Coronary artery (tissue), 2 donors: ENCODE measurements around the gene FHIT.

Experiments
- DNase-seq: peaks from one replicate; pipeline ENCODE4 v3.0.0-alpha.2; 2017; ENCODE audit warnings: low spot score
- H3K27ac ChIP-seq, 2 donors: fragments of 200-600 bp; sonication (generic); one replicate each; pipeline ENCODE4 v1.5.1; 2016 to 2019
- H3K4me3 ChIP-seq: fragments of 200-600 bp; sonication (generic); 2 replicates; pipeline ENCODE4 v1.5.1; 2016; ENCODE audit warnings: mild to moderate bottlenecking, moderate library complexity
- CTCF ChIP-seq: fragments of 200-600 bp; sonication (generic); IDR thresholded peaks from one replicate; pipeline ENCODE4 v1.5.1; 2019; ENCODE audit warnings: antibody characterized with exemption

The FHIT gene

GRCh38 chr3:60147249-60147950 is 1103.9 kb downstream of the FHIT start:
- TF ChIP-seq CTCF, result no peak
- H3K4me3 ChIP-seq, result no peak overlapping the region
- H3K27ac ChIP-seq, result no peak overlapping the region
- no peak for DNase-seq

GRCh38 chr3:60146121-60146520 is 1105.1 kb downstream of the FHIT start:
- no peak for TF ChIP-seq CTCF
- DNase-seq, result no peak
- Histone ChIP-seq H3K27ac (no peak overlapping the region), H3K4me3 (no peak overlapping the region)

- Histone ChIP-seq H3K27ac (no peak overlapping the region), H3K4me3 (no peak overlapping the region)
- no peak for DNase-seq
- no peak for TF ChIP-seq CTCF
Measured at GRCh38 chr3:60144071-60144470, 1107.2 kb downstream of the FHIT start.

- TF ChIP-seq CTCF, result no peak
- no peak for DNase-seq
- no peak overlapping the region for H3K27ac ChIP-seq
- H3K4me3 ChIP-seq, result no peak overlapping the region
Measured at GRCh38 chr3:60142009-60142408, 1109.2 kb downstream of the FHIT start.

- DNase-seq, result no peak
- no peak for TF ChIP-seq CTCF
Measured at GRCh38 chr3:60140160-60140559, 1111.1 kb downstream of the FHIT start.

GRCh38 chr3:60136601-60137000 is 1114.7 kb downstream of the FHIT start:
- no peak overlapping the region for H3K4me3 ChIP-seq
- no peak overlapping the region for H3K27ac ChIP-seq
- DNase-seq, result no peak
- no peak for TF ChIP-seq CTCF

More at GRCh38 chr3:60140160-60140559, 1111.1 kb downstream of the FHIT start:
- Histone ChIP-seq H3K4me3 (no peak overlapping the region), H3K27ac (no peak overlapping the region)

- no peak for TF ChIP-seq CTCF
- Histone ChIP-seq H3K27ac (no peak overlapping the region), H3K4me3 (no peak overlapping the region)
- DNase-seq, result no peak
Measured at GRCh38 chr3:60135474-60135873, 1115.8 kb downstream of the FHIT start.
